GDM1 (cell line): Measurements from ENCODE around the gene FBLN2.

Source experiments
- DNase-seq: peaks from one replicate; lab custom pipeline; 2025; lab: John Stamatoyannopoulos, UW

Gene FBLN2

GRCh38 chr3:13648060-13649001 lies 99.4 kb downstream of the FBLN2 start:
- DNase-seq = peak; percentile 72

GRCh38 chr3:13650210-13651056 lies 101.5 kb downstream of the FBLN2 start:
- DNase-seq = peak; percentile 55

GRCh38 chr3:13651057-13651400 lies 102.1 kb downstream of the FBLN2 start:
- no peak for DNase-seq

- no peak for DNase-seq
Measured at GRCh38 chr3:13651775-13652428, 103.0 kb downstream of the FBLN2 start.

- DNase-seq = no peak
Measured at GRCh38 chr3:13652728-13653127, 103.8 kb downstream of the FBLN2 start.

- no peak for DNase-seq
Measured at GRCh38 chr3:13653631-13654279, 104.8 kb downstream of the FBLN2 start.

GRCh38 chr3:13654330-13655060 lies 105.6 kb downstream of the FBLN2 start:
- no peak for DNase-seq

- no peak for DNase-seq
Measured at GRCh38 chr3:13655061-13655913, 106.4 kb downstream of the FBLN2 start.

- no peak for DNase-seq
Measured at GRCh38 chr3:13656584-13657301, 107.8 kb downstream of the FBLN2 start.

GRCh38 chr3:13657660-13658435 lies 108.9 kb downstream of the FBLN2 start:
- DNase-seq = peak; percentile 16

- no peak for DNase-seq
Measured at GRCh38 chr3:13658681-13659080, 109.8 kb downstream of the FBLN2 start.

GRCh38 chr3:13659221-13659969 lies 110.5 kb downstream of the FBLN2 start:
- no peak for DNase-seq

GRCh38 chr3:13660042-13660874 lies 111.3 kb downstream of the FBLN2 start:
- no peak for DNase-seq

- no peak for DNase-seq
Measured at GRCh38 chr3:13661121-13661520, 112.2 kb downstream of the FBLN2 start.

GRCh38 chr3:13662238-13662847 lies 113.4 kb downstream of the FBLN2 start:
- DNase-seq = no peak

- no peak for DNase-seq
Measured at GRCh38 chr3:13663781-13664535, 115.0 kb downstream of the FBLN2 start.
